ENCODE measurements around the gene PLEKHJ1. TPM values are rescaled to one million over a fixed set of nuclear protein-coding genes. Genes with fewer than 3 reads are reported as not detected.

The PLEKHJ1 gene, protein sequence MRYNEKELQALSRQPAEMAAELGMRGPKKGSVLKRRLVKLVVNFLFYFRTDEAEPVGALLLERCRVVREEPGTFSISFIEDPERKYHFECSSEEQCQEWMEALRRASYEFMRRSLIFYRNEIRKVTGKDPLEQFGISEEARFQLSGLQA
- total RNA-seq, result 33.8 and 37.4 TPM in 2 replicates

DNA sequence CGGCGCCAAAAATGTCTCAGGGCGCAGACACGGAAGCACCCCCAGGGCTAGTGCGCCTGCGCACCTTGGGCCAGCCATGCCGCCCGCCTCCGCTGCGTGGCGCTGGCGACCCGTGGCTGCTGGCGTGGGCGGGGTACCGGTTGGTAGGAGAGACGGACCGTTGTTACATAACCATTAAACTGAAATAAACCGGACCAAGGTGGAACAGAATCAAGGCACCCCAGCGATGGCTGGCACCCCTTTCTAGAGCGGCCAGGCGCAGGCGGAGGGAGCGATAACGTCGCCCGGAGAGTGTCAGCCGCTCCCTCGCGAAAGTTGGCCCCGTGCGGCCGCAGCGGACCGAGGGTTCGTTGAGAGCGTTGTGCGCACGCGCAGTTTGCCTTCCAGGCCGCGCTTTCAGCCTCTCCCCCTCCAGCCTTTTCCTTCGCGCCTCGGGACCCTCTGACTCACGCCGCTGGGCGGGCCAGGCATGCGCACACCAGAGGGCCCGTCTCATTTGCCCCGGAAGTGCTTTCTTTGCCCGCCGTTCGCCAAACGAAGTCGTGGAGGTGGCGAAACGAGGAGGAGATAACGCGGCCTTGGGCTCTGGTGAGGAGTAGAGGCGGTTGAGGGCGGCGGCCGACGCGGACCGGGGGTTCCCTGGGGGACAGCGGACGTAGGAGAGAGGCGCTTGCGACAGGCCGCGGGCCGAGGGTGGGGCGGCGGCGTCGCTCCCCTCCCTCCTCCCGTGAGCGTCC, at the start of gene PLEKHJ1, which contains the start of gene SF3A2:
Gene PLEKHJ1 (minus strand): TSS at position 16 of the 737 bp plus-strand sequence. CDS start 81 bp downstream, outside the sequence.
Gene SF3A2 (plus strand): TSS at position 511 of the 737 bp plus-strand sequence. CDS start 6,595 bp downstream, outside the sequence.

DNA sequence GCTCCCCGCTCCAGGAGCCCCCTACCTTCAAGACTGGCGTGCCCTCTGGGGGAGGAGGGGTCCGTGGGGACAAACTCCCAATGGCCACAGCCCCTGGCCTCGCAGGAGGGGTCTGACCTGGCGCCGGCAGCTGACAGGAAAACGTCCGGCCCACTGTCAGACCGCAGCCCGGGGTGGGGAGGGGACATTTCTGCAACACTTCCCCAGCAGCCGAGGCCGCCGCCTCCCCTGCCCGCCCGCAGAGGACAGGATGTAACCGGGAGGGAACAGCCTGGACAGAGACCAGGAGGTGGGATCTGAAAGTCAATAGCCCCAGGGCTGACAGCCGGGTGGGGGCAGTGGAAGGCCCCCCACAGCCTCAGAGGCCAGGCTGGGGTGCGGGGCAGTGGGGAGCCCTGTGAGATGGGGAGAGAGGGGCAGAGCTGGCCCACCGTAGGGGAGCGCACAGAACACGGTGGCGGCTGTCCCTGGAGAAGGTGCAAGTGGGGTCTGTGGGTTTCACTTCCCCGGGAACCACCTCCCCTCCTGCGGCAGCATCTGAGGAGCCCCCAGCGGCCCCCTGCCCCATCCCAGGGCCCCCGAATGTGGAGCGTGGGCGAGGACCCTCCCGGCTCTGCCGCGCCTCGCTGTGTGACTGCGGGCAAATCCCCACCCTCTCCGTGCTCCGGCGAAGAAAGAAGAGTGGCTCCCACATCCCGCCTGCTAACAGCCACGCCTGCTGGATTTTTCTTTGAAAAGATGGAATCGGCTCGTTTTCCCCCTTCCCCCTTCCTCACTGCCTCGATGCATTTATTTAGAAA, 46.1 kb upstream of the PLEKHJ1 start, which contains the start of gene PEAK3:
Gene PEAK3 (minus strand): TSS at position 114 of the 800 bp plus-strand sequence. CDS start 1,244 bp downstream, outside the sequence.

DNA sequence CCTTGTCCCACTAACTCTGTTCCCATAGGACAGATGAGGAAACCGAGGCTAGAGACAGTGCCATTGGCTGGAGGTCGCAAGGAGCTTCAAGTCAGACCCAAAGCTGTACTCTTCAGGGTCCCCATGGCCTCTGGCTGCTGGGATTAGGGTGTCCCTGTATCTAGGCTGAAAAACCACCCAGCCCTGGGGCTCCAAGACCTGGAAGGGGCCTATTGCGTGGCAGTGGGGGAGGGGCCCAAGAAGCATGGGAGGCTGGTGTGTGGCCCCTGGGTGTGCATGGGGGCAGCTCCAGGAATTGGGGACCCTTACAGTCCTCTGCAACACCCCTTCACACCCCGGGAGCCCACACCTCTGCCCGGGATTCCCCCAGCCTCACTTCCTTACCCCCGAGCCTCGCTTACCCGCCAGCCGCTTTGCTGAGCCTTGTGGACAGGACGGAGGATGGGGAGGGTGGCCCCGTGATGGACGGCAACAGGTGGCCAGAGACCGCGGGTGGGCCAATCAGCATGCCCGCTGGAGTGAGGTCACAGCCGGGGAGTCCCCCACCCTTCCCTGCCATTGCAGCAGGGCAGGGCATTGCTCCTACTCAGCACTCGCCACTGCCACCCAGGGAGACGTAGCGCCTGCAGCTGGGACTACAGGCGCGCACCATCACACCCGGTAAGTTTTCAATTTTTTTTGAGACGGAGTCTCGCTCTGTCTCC, 20.0 kb upstream of the PLEKHJ1 start, which contains the start of gene JSRP1:
Gene JSRP1 (minus strand): TSS at position 436 of the 704 bp plus-strand sequence. CDS start 1,103 bp downstream, outside the sequence.

DNA sequence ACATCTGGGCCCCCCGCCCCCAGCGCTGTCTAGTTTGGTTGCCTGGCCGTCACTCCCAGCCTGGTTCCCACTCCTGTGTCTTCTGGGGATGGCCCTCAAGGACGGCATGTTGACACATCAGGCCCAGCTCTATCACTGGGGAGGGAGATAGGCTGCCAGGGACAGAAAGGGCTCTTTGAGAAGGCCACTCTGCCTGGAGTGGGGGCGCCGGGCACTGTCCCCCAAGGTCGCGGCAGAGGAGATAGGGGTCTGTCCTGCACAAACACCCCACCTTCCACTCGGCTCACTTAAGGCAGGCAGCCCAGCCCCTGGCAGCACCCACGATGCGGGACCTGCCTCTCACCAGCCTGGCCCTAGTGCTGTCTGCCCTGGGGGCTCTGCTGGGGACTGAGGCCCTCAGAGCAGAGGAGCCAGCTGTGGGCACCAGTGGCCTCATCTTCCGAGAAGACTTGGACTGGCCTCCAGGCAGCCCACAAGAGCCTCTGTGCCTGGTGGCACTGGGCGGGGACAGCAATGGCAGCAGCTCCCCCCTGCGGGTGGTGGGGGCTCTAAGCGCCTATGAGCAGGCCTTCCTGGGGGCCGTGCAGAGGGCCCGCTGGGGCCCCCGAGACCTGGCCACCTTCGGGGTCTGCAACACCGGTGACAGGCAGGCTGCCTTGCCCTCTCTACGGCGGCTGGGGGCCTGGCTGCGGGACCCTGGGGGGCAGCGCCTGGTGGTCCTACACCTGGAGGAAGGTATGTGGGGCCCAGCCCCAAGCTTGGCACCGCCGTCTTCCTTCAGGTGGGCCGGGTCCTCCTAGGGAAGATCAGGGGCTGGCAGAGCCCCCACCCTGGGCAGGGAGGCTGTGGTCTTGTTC, 13.1 kb upstream of the PLEKHJ1 start, which contains the start of gene AMH:
Gene AMH (plus strand): TSS at position 314 of the 857 bp plus-strand sequence. CDS start 10 bp downstream, at position 324.

Small RNA genes within 50 kb of the gene (small RNA-seq; reads per million reads assigned to genes)
- gene MIR1227, result not detected

Other genes starting within 250 kb of the PLEKHJ1 start
- gene BTBD2, start 220.6 kb downstream of the PLEKHJ1 start, total RNA-seq, result 74.3 and 79.5 TPM in 2 replicates
- 64.0 and 65.4 TPM in 2 replicates for gene MKNK2, start 185.1 kb downstream of the PLEKHJ1 start, total RNA-seq
- 65.2 and 66.1 TPM in 2 replicates for gene MOB3A, start 140.0 kb downstream of the PLEKHJ1 start, total RNA-seq
- gene IZUMO4, start 139.4 kb downstream of the PLEKHJ1 start, total RNA-seq, result 1.7 and 2.6 TPM in 2 replicates
- 146 and 181 TPM in 2 replicates for gene AP3D1, start 84.8 kb downstream of the PLEKHJ1 start, total RNA-seq
- 5.2 and 8.3 TPM in 2 replicates for gene DOT1L, start 72.4 kb downstream of the PLEKHJ1 start, total RNA-seq
- gene SF3A2, start 495 bp upstream of the PLEKHJ1 start, total RNA-seq, result 20.9 and 33.6 TPM in 2 replicates
- 1.6 and 2.1 TPM in 2 replicates for gene AMH, start 13.0 kb upstream of the PLEKHJ1 start, total RNA-seq
- gene JSRP1, start 20.1 kb upstream of the PLEKHJ1 start, total RNA-seq, result not detected in 2 replicates
- under 0.01 TPM in 1 of 2 replicates, not detected in the other for gene PEAK3, start 45.8 kb upstream of the PLEKHJ1 start, total RNA-seq
- gene LINGO3, start 71.8 kb upstream of the PLEKHJ1 start, total RNA-seq, result not detected in 2 replicates
- 50.0 and 52.1 TPM in 2 replicates for gene LSM7, start 92.3 kb upstream of the PLEKHJ1 start, total RNA-seq
- 29.3 and 36.0 TPM in 2 replicates for gene SPPL2B, start 92.4 kb upstream of the PLEKHJ1 start, total RNA-seq
- gene TMPRSS9, start 123.9 kb upstream of the PLEKHJ1 start, total RNA-seq, result under 0.01 TPM in 1 of 2 replicates, not detected in the other
- gene TIMM13, start 191.3 kb upstream of the PLEKHJ1 start, total RNA-seq, result 32.5 and 33.1 TPM in 2 replicates
- 41.1 and 44.9 TPM in 2 replicates for gene LMNB2, start 220.6 kb upstream of the PLEKHJ1 start, total RNA-seq
- 84.1 and 91.1 TPM in 2 replicates for gene GADD45B, start 239.8 kb upstream of the PLEKHJ1 start, total RNA-seq